ENCODE measurements around the gene EPB41L2. TPM values are rescaled to one million over a fixed set of nuclear protein-coding genes. Genes with fewer than 3 reads are reported as not detected.

Gene EPB41L2
- total and polyA plus RNA-seq, 2 experiments from 2014 or later: 27.4 to 35.8 TPM

- Histone ChIP-seq H3K4me2 (no peak overlapping the region), H3K27me3 (no peaks in the 10 kb centered on the region), H2AFZ (no peak overlapping the region), H3K36me3 (replicated peaks; ENCODE audit: insufficient read depth, low read depth) (no peaks in the 10 kb centered on the region), H3K79me2 (no peaks in the 10 kb centered on the region), H3K4me1 (ENCODE audit: insufficient read depth) (no peaks in the 10 kb centered on the region), H4K20me1 (ENCODE audit: insufficient read depth, poor library complexity, severe bottlenecking) (no peaks in the 10 kb centered on the region), H3K4me3 (no peak overlapping the region), H3K9me2 (replicated peaks; ENCODE audit: insufficient read depth) (no peaks in the 10 kb centered on the region), H3K9me3 (ENCODE audit: low read depth) (no peaks in the 10 kb centered on the region), H3K27ac (no peak overlapping the region)
- WGBS (ENCODE audit: low lambda C conversion rate, missing lambda C conversion rate): 92% methylated on average over 6 of the region's 6 CpGs
- DNase-seq (ENCODE audit: low spot score): no peak
- TF ChIP-seq EZH2 (IDR thresholded peaks at IDR 0.05; ENCODE audit: borderline replicate concordance) (no peak), CTCF (IDR thresholded peaks at IDR 0.05; ENCODE audit: poor library complexity) (no peak), EZH2phosphoT487 (IDR thresholded peaks at IDR 0.05; ENCODE audit: low read depth, severe bottlenecking, unreplicated experiment) (no peak)
Measured at GRCh38 chr6:130838250-130838860, 224.7 kb downstream of the EPB41L2 start.

GRCh38 chr6:130837067-130837466 is 226.0 kb downstream of the EPB41L2 start:
- Histone ChIP-seq H3K36me3 (replicated peaks; ENCODE audit: insufficient read depth, low read depth) (no peaks in the 10 kb centered on the region), H4K20me1 (ENCODE audit: insufficient read depth, poor library complexity, severe bottlenecking) (no peaks in the 10 kb centered on the region), H3K27ac (no peak overlapping the region), H3K4me1 (ENCODE audit: insufficient read depth) (no peaks in the 10 kb centered on the region), H3K4me2 (no peak overlapping the region), H3K79me2 (peaks cover 6% of the 10 kb centered on the region), H3K9me3 (ENCODE audit: low read depth) (no peaks in the 10 kb centered on the region), H3K27me3 (no peaks in the 10 kb centered on the region), H2AFZ (no peak overlapping the region), H3K4me3 (no peak overlapping the region), H3K9me2 (replicated peaks; ENCODE audit: insufficient read depth) (no peaks in the 10 kb centered on the region)
- DNase-seq (ENCODE audit: low spot score): no peak
- TF ChIP-seq EZH2phosphoT487 (IDR thresholded peaks at IDR 0.05; ENCODE audit: low read depth, severe bottlenecking, unreplicated experiment) (no peak), EZH2 (IDR thresholded peaks at IDR 0.05; ENCODE audit: borderline replicate concordance) (no peak), CTCF (IDR thresholded peaks at IDR 0.05; ENCODE audit: poor library complexity) (no peak)

GRCh38 chr6:130836055-130836640 is 226.9 kb downstream of the EPB41L2 start:
- Histone ChIP-seq H3K27me3 (no peaks in the 10 kb centered on the region), H3K9me2 (replicated peaks; ENCODE audit: insufficient read depth) (no peaks in the 10 kb centered on the region), H3K36me3 (replicated peaks; ENCODE audit: insufficient read depth, low read depth) (no peaks in the 10 kb centered on the region), H3K79me2 (peaks cover 11% of the 10 kb centered on the region), H3K9me3 (ENCODE audit: low read depth) (no peaks in the 10 kb centered on the region), H3K4me1 (ENCODE audit: insufficient read depth) (no peaks in the 10 kb centered on the region), H3K27ac (no peak overlapping the region), H2AFZ (no peak overlapping the region), H3K4me2 (no peak overlapping the region), H4K20me1 (ENCODE audit: insufficient read depth, poor library complexity, severe bottlenecking) (no peaks in the 10 kb centered on the region), H3K4me3 (no peak overlapping the region)
- WGBS (ENCODE audit: low lambda C conversion rate, missing lambda C conversion rate): 84% methylated on average over 3 of the region's 3 CpGs
- TF ChIP-seq EZH2phosphoT487 (IDR thresholded peaks at IDR 0.05; ENCODE audit: low read depth, severe bottlenecking, unreplicated experiment) (no peak), CTCF (IDR thresholded peaks at IDR 0.05; ENCODE audit: poor library complexity) (no peak), EZH2 (IDR thresholded peaks at IDR 0.05; ENCODE audit: borderline replicate concordance) (no peak)
- no peak for DNase-seq (ENCODE audit: low spot score)
